Measurements from ENCODE around the gene PTGDS.

DNA sequence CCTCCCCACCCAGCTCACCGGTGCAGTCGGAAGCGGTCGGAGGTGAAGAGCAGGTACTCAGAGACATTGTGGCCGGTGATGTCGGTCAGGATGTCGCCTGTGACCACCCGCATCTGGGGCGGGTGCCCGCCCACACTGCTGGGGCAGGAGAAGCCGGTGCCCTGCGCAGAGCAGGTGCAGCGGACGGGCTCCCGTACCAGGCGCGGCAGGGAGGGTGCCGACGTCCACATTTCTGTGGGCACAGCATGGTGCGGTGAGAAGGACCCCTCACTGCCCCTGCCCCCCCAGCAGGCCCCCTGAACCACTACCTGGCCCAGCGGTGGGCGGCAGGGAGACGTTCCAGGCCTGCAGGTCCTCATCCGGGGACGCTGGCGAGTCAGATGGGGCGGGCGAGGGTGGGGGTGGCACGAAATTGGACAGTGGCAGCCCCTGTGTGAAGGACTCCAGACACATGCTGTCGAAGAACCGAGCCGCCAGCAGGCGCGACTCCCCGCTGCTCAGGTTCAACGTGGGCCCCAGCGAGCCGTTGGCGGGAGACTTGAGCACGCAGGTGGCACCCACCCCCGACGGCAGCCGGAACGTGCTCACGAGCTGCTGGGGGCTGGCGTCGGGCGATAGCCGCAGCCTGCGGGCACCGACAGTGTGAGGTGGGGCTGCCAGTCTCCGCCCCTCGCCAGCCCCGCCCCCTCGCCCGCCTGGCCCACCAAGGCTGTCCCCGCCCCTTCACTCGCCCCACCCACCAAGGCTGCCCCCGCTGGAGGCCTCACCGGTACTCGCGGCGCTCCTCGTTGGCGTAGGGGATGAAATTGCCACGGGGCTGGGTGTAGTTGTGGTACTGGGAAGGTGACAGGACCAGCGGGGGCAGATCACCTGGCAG, 35.6 kb downstream of the PTGDS start:
- no peak for TF ChIP-seq POLR2A (IDR thresholded peaks at IDR 0.05)
- TF ChIP-seq, protein P1, sequence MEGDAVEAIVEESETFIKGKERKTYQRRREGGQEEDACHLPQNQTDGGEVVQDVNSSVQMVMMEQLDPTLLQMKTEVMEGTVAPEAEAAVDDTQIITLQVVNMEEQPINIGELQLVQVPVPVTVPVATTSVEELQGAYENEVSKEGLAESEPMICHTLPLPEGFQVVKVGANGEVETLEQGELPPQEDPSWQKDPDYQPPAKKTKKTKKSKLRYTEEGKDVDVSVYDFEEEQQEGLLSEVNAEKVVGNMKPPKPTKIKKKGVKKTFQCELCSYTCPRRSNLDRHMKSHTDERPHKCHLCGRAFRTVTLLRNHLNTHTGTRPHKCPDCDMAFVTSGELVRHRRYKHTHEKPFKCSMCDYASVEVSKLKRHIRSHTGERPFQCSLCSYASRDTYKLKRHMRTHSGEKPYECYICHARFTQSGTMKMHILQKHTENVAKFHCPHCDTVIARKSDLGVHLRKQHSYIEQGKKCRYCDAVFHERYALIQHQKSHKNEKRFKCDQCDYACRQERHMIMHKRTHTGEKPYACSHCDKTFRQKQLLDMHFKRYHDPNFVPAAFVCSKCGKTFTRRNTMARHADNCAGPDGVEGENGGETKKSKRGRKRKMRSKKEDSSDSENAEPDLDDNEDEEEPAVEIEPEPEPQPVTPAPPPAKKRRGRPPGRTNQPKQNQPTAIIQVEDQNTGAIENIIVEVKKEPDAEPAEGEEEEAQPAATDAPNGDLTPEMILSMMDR (IDR thresholded peaks at IDR 0.05 in 8 of 11, conservative IDR thresholded peaks at IDR 0.05 in 3 of 11): no peak
